Thoracic aorta (tissue), 2 donors: ENCODE data around the gene NXPE4. TPM values are rescaled to one million over a fixed set of nuclear protein-coding genes. Genes with fewer than 3 reads are reported as not detected.
"Not testable (repeated sequence)": the region's sequence is repeated elsewhere in the genome, so short reads cannot be mapped to it uniquely, and the experiment has no call there.

ENCODE experiments used
- ATAC-seq: fragments of 150-250 bp; one replicate; pipeline ENCODE4 v1.8.0; 2017; ENCODE audit warnings: low read depth; ENCODE audit not compliant: insufficient number of reproducible peaks, low FRiP score
- DNase-seq: peaks from one replicate; pipeline ENCODE4 v3.0.0-alpha.2; 2020; ENCODE audit warnings: low spot score
- H3K27ac ChIP-seq, 2 donors: fragments of 200-600 bp; sonication (generic); 1 replicate in 1 of 2; 2 replicates in 1 of 2; pipeline ENCODE4 v1.5.1; 2016; ENCODE audit warnings: mild to moderate bottlenecking in 2 of 2, moderate library complexity in 2 of 2
- H3K27me3 ChIP-seq: fragments of 200-600 bp; sonication (generic); replicated peaks from 2 replicates; pipeline ENCODE4 v1.6.0; 2016; ENCODE audit warnings: mild to moderate bottlenecking; ENCODE audit not compliant: insufficient read depth
- H3K36me3 ChIP-seq: fragments of 200-600 bp; sonication (generic); one replicate; pipeline ENCODE4 v1.5.1; 2016
- H3K4me1 ChIP-seq, 2 donors: fragments of 200-600 bp; sonication (generic); 1 replicate in 1 of 2; 2 replicates in 1 of 2; pipeline versions ENCODE4 v1.5.1 to v1.6.0; 2016; ENCODE audit warnings: low read depth in 2 of 2, mild to moderate bottlenecking in 1 of 2; ENCODE audit not compliant: control insufficient read depth in 1 of 2
- H3K4me3 ChIP-seq: fragments of 200-600 bp; sonication (generic); 2 replicates; pipeline ENCODE4 v1.5.1; 2016; ENCODE audit warnings: mild to moderate bottlenecking
- H3K9me3 ChIP-seq: fragments of 200-600 bp; sonication (generic); 2 replicates; pipeline ENCODE4 v1.5.1; 2016
- total RNA-seq, 2 donors: library from RNA; depleted of rRNA; stranded (reverse); fragments of >200 nt; gene quantifications; one replicate each; pipeline versions ENCODE4 v1.1.0 to v1.2.3, GENCODE V29; 2016
- TF ChIP-seq, protein P1 (sequence below): fragments of 200-600 bp; sonication (generic); IDR thresholded peaks from one replicate; pipeline ENCODE4 v1.5.1; 2019; ENCODE audit warnings: antibody characterized with exemption

Gene NXPE4
- total RNA-seq, 2 donors from 2014 or later, result not detected

GRCh38 chr11:114607753-114608459 is 12.3 kb upstream of the NXPE4 start:
- no peaks in the 10 kb centered on the region for H3K27me3 ChIP-seq
- no peaks in the 10 kb centered on the region for H3K4me1 ChIP-seq
- no peak overlapping the region for H3K27ac ChIP-seq
- H3K36me3 ChIP-seq, result no peaks in the 10 kb centered on the region
- ATAC-seq, result no peak
- TF ChIP-seq, protein P1, sequence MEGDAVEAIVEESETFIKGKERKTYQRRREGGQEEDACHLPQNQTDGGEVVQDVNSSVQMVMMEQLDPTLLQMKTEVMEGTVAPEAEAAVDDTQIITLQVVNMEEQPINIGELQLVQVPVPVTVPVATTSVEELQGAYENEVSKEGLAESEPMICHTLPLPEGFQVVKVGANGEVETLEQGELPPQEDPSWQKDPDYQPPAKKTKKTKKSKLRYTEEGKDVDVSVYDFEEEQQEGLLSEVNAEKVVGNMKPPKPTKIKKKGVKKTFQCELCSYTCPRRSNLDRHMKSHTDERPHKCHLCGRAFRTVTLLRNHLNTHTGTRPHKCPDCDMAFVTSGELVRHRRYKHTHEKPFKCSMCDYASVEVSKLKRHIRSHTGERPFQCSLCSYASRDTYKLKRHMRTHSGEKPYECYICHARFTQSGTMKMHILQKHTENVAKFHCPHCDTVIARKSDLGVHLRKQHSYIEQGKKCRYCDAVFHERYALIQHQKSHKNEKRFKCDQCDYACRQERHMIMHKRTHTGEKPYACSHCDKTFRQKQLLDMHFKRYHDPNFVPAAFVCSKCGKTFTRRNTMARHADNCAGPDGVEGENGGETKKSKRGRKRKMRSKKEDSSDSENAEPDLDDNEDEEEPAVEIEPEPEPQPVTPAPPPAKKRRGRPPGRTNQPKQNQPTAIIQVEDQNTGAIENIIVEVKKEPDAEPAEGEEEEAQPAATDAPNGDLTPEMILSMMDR, result no peak
- no peaks in the 10 kb centered on the region for H3K9me3 ChIP-seq
- DNase-seq, result no peak
- no peak overlapping the region for H3K4me3 ChIP-seq

DNA sequence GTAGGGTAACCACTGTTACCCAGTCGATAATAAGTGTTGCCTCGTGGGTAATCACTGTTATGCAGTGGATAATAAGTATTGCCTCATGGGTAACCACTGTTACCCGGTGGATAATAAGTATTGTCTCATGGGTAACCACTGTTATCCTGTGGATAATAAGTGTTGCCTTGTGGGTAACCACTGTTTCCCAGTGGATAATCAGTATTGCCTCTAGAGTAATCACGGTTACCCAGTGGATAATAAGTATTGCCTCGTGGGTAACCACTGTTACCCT is 11.2 kb upstream of the NXPE4 start:
- H3K27me3 ChIP-seq, ATAC-seq, H3K36me3 ChIP-seq, H3K4me1 ChIP-seq, H3K4me3 ChIP-seq, DNase-seq, H3K9me3 ChIP-seq, H3K27ac ChIP-seq: not testable (repeated sequence)

DNA sequence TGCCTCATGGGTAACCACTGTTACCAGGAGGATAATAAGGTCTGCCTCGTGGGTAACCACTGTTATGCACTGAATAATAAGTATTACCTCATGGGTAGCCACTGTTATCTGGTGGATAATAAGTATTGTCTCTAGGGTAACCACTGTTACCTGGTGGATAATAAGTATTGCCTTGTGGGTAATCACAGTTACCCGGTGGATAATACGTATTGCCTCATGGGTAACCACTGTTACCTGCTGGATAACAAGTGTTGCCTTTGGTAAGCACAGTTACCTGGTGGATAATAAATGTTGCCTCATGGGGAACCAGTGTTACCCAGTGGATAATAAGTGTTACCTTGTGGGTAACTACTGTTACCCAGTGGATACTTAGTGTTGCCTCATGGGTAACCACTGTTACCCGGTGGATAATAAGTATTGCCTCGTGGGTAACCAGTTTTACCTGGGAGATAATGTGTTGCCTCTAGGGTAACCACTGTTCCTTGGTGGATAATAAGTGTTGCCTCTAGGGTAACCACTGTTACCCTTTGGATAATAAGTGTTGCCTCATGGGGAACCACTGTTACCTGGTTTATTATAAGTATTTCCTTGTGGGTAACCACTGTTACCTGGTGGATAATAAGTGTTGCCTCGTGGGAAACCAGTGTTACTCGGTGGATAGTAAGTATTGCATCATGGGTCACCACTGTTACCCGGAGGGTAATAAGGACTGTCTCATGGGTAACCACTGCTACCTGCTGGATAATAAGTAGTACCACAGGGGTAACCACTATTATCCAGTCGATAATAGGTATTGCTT is 10.6 kb upstream of the NXPE4 start:
- H3K4me3 ChIP-seq, result no peak overlapping the region
- H3K9me3 ChIP-seq, result no peaks in the 10 kb centered on the region
- no peaks in the 10 kb centered on the region for H3K27me3 ChIP-seq
- DNase-seq (no peak), ATAC-seq (no peak)
- H3K27ac ChIP-seq, result no peak overlapping the region
- H3K36me3 ChIP-seq, result no peaks in the 10 kb centered on the region
- TF ChIP-seq, protein P1, result no peak
- no peaks in the 10 kb centered on the region for H3K4me1 ChIP-seq

DNA sequence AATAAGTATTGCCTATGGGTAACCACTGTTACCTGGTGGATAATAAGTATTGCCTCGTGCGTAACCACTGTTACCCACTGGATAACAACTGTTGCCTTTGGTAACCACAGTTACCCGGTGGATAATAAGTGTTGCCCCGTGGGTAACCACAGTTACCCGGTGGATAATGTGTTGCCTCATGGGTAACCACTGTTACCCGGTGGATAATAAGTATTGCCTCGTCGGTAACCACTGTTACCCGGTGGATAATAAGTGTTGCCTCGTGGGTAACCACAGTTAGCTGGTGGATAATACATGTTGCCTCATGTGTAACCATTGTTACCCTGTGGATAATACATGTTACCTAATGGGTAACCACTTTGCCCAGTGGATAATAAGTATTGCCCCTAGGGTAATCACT is 9.8 kb upstream of the NXPE4 start:
- no peaks in the 10 kb centered on the region for H3K36me3 ChIP-seq
- ATAC-seq, result no peak
- no peak for DNase-seq

GRCh38 chr11:114604886-114605285 is 9.3 kb upstream of the NXPE4 start:
- H3K27me3 ChIP-seq, result no peaks in the 10 kb centered on the region
- no peaks in the 10 kb centered on the region for H3K4me1 ChIP-seq
- TF ChIP-seq, protein P1, result no peak
- DNase-seq (no peak), ATAC-seq (no peak)
- H3K9me3 ChIP-seq, result no peaks in the 10 kb centered on the region
- H3K36me3 ChIP-seq, result no peaks in the 10 kb centered on the region
- H3K27ac ChIP-seq, result no peak overlapping the region
- H3K4me3 ChIP-seq, result no peak overlapping the region

More for the DNA sequence above, 9.8 kb upstream of the NXPE4 start:
- TF ChIP-seq, protein P1, result no peak
- no peaks in the 10 kb centered on the region for H3K27me3 ChIP-seq
- no peaks in the 10 kb centered on the region for H3K4me1 ChIP-seq
- H3K4me3 ChIP-seq, result no peak overlapping the region
- H3K27ac ChIP-seq, result no peak overlapping the region
- H3K9me3 ChIP-seq, result no peaks in the 10 kb centered on the region
